A549 (cell line): ENCODE data around the gene RHO.

Experiments
- CBX2 ChIP-seq: fragments of 200-600 bp; sonication (generic); IDR thresholded peaks from 2 replicates; pipeline ENCODE4 v1.6.1; 2016; ENCODE audit warnings: low read depth, mild to moderate bottlenecking, borderline replicate concordance
- CEBPB ChIP-seq, 2 experiments: fragments of >200 bp in 1 of 2; sonication (Bioruptor Twin) in 1 of 2; formaldehyde crosslinking in 1 of 2; IDR thresholded peaks; 2 replicates each; pipeline ENCODE4 v1.6.1; 2012 to 2016
- CTCF ChIP-seq: fragments of >200 bp; sonication (Bioruptor Twin); formaldehyde crosslinking; IDR thresholded peaks from 3 replicates; pipeline ENCODE4 v1.5.1; 2016
- EP300 ChIP-seq, 2 experiments: fragments of >200 bp; sonication (Bioruptor Twin); formaldehyde crosslinking; IDR thresholded peaks; 2 replicates in 1 of 2; 3 replicates in 1 of 2; pipeline ENCODE4 v1.6.1; 2016 to 2017
- MAFK ChIP-seq: fragments of 450-650 bp; IDR thresholded peaks from 2 replicates; pipeline ENCODE4 v1.6.1; 2014; ENCODE audit not compliant: partially characterized antibody
- MAX ChIP-seq: IDR thresholded peaks from 2 replicates; pipeline ENCODE4 v1.6.1; 2012
- MYC ChIP-seq: IDR thresholded peaks from 2 replicates; pipeline ENCODE4 v1.6.1; 2012; ENCODE audit warnings: mild to moderate bottlenecking, inconsistent platforms, low read length, improper control_type of control experiment, borderline replicate concordance
- NPAS2 ChIP-seq: fragments of 250-450 bp; sonication (Bioruptor Pico); IDR thresholded peaks from 2 replicates; pipeline ENCODE4 v1.8.0; 2022; ENCODE audit warnings: mild to moderate bottlenecking, moderate library complexity, borderline replicate concordance
- NR3C1 ChIP-seq: fragments of >200 bp; sonication (Bioruptor Twin); formaldehyde crosslinking; IDR thresholded peaks from 3 replicates; pipeline ENCODE4 v1.6.1; 2017
- POLR2A ChIP-seq: IDR thresholded peaks from 2 replicates; pipeline ENCODE4 v1.6.1; 2012; ENCODE audit warnings: mild to moderate bottlenecking, low read length
- RFX5 ChIP-seq: fragments of 450-650 bp; IDR thresholded peaks from 2 replicates; pipeline ENCODE4 v1.7.1; 2014; ENCODE audit warnings: antibody characterized with exemption, mild to moderate bottlenecking, moderate library complexity
- RNF2 ChIP-seq: fragments of 200-600 bp; sonication (generic); IDR thresholded peaks from 2 replicates; pipeline ENCODE4 v1.6.1; 2016; ENCODE audit warnings: low read depth, mild to moderate bottlenecking, antibody characterized with exemption, moderate library complexity, borderline replicate concordance
- USF2 ChIP-seq: fragments of 450-650 bp; IDR thresholded peaks from 2 replicates; pipeline ENCODE4 v1.6.1; 2014; ENCODE audit warnings: antibody characterized with exemption
- ZFP36 ChIP-seq: fragments of 450-650 bp; IDR thresholded peaks from 2 replicates; pipeline ENCODE4 v1.6.1; 2014; ENCODE audit warnings: borderline replicate concordance; ENCODE audit not compliant: partially characterized antibody

GRCh38 chr3:129576514-129577352 lies 48.3 kb downstream of the RHO start:
- TF ChIP-seq NPAS2 (CRISPR knock-in tag), result no peak
- no peak for TF ChIP-seq CTCF
- no peak for TF ChIP-seq POLR2A
- peak; percentile 38 for TF ChIP-seq MAFK
- no peak for TF ChIP-seq CEBPB (IDR thresholded peaks at IDR 0.05)
- no peak for TF ChIP-seq MAX
- no peak for TF ChIP-seq MYC
- no peak for TF ChIP-seq NR3C1
- no peak for TF ChIP-seq RNF2
- no peak for TF ChIP-seq USF2
- TF ChIP-seq CBX2, result no peak
- no peak for TF ChIP-seq EP300 (IDR thresholded peaks at IDR 0.05)
- no peak for TF ChIP-seq RFX5
- no peak for TF ChIP-seq ZFP36
